Fibroblast of villous mesenchyme (primary cell): ENCODE results near the gene NBAS. TPM values are rescaled to one million over a fixed set of nuclear protein-coding genes. Genes with fewer than 3 reads are reported as not detected.

ENCODE experiments used
- DNase-seq: peaks from one replicate; pipeline ENCODE4 v3.0.0-alpha.2; 2010; ENCODE audit warnings: low read depth
- H3K4me3 ChIP-seq: 2 replicates; pipeline ENCODE4 v1.5.1; 2011; ENCODE audit warnings: low read depth, mild to moderate bottlenecking, low read length
- CTCF ChIP-seq: IDR thresholded peaks from 2 replicates; pipeline ENCODE4 v1.5.1; 2012; ENCODE audit warnings: low read depth, mild to moderate bottlenecking, low read length; ENCODE audit not compliant: insufficient read depth
- total RNA-seq: library from RNA; depleted of rRNA; stranded (reverse); fragments of >200 nt; gene quantifications from 2 replicates; pipeline ENCODE4 v1.2.3, GENCODE V29; 2012

The NBAS gene
- total RNA-seq, 1 donor, result 109 TPM

GRCh38 chr2:15142069-15142689 is 419.0 kb downstream of the NBAS start:
- no peak for DNase-seq
- TF ChIP-seq CTCF, result no peak
- no peak overlapping the region for H3K4me3 ChIP-seq

DNA sequence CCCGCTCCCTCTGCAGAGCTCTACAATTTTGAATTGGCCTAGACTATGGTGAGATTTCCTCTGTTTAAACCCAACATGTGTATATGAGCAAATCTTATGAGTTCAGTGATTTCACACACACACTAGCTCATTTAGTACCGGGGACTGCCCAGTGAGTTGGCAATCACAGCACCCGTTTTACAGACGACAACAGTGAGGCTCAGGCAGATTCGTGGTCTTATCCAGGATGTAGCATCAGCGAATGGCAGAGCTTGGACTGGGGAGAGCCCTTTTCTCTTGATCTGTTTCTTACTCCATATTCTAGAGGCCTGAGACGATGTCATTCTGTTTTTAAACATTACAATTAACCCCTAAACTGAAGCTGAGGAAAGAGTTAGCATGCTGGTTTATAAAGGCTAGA is 419.9 kb downstream of the NBAS start:
- no peak overlapping the region for H3K4me3 ChIP-seq
- no peak for TF ChIP-seq CTCF
- DNase-seq, result no peak

DNA sequence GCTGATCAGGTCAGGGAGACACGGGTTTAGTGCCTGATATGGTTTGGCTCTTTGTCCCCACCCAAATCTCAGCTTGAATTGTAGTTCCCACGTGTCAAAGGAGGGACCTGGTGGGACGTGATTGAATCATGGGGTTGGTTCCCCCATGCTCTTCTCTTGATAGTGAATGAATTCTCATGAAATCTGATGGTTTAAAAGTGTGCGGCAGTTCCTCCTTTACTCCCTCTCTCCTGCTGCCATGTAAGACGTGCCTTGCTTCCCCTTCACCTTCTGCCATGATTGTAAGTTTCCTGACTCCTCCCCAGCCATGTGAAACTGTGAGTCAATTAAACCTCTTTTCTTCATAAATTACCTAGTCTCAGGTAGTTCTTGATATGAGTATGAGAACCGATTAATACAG is 424.5 kb downstream of the NBAS start:
- TF ChIP-seq CTCF, result no peak
- H3K4me3 ChIP-seq, result no peak overlapping the region
- no peak for DNase-seq

- no peak overlapping the region for H3K4me3 ChIP-seq
- TF ChIP-seq CTCF, result no peak
- no peak for DNase-seq
Observed at GRCh38 chr2:15134957-15135356, 426.2 kb downstream of the NBAS start.

- no peak for TF ChIP-seq CTCF
- H3K4me3 ChIP-seq, result no peak overlapping the region
- no peak for DNase-seq
Observed at GRCh38 chr2:15133461-15133860, 427.7 kb downstream of the NBAS start.

- no peak for DNase-seq
- no peak overlapping the region for H3K4me3 ChIP-seq
- no peak for TF ChIP-seq CTCF
Observed at GRCh38 chr2:15128846-15129245, 432.3 kb downstream of the NBAS start.

DNA sequence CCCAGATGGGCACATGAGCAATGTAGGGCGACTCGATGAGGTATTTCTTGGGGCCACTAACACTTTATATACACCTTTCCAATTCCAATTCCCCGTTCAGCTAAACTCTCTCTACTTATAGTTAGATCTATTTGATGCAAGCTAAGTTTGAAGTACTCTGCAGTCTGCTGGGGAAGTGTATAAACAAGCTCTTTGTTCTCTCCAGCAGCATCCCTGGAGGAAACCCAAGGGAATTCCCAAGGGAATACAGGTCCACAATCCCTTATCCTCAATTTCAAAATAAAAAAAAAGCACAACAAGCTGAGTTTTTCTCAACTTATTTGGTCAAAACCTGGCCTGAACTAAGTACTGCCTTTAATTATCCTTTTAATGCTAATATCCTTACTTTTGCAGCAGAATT is 433.3 kb downstream of the NBAS start:
- no peak for TF ChIP-seq CTCF
- no peak overlapping the region for H3K4me3 ChIP-seq
- DNase-seq, result no peak
